NCI-H1105 treated with DMSO at 0.1 percent for 48 hours (cell line): ENCODE data around the gene PLEKHH2.
A peak's percentile ranks its signal among the peaks of the same experiment; 100 is the strongest.
"Not testable (repeated sequence)": the region's sequence is repeated elsewhere in the genome, so short reads cannot be mapped to it uniquely, and the experiment has no call there.

ENCODE experiments used
- DNase-seq: peaks from one replicate; lab custom pipeline; 2025; lab: John Stamatoyannopoulos, UW

Gene PLEKHH2

DNA sequence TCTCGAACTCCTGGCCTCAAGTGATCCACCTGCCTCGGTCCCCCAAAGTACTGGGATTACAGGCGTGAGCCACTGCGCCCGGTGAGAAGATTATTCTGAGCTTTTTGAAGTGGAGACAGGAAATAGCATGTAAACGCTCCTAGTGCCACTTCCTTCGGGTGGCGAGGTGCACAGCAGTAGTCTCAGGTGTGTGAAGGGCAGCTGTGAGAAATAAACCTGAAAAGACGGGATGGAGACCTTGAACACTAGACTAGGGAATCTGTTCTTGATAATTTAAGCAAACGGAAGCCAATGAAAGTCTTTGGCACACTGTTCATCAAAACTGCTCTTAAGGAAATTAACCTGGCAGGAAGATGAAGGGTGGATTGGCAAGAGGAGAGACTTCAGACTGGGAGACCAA lies 439 bp upstream of the PLEKHH2 start:
- DNase-seq: no peak

DNA sequence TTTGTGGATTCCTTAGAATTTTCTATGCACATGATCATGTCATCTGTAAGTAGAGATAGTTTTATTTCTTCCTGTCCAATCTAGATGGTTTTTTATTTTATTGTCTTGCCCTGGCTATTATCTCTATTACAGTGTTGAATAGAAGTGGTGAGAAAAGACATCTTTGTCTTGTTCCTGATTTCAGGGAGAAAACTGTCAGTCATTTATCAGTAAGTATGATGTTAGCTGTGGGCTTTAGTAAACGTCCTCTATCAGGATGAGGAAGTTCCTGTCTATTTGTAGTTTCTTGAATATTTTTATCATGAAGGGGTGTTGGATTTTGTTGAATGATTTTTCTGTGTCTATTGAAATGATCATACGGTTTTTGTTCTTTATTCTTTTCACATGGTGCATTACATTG lies 5.3 kb downstream of the PLEKHH2 start:
- no peak for DNase-seq

DNA sequence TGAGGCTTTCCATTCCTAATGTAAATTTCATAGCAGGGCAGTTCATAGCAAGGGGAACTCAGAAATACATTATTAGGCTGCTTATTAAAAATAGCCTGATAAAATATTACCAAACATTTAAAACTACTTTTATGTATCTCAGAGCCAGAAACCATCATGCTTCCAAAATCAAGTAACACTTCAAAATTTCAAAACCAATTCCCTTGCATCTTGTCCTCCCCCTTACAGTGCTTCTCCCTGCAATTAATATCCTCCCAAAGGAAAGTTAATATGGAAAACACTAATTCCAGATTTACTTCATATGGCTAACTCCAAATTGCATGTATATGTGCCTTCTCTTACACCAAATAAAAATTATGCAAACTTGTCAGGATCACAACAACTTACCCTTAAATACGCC lies 6.6 kb downstream of the PLEKHH2 start:
- DNase-seq: no peak

DNA sequence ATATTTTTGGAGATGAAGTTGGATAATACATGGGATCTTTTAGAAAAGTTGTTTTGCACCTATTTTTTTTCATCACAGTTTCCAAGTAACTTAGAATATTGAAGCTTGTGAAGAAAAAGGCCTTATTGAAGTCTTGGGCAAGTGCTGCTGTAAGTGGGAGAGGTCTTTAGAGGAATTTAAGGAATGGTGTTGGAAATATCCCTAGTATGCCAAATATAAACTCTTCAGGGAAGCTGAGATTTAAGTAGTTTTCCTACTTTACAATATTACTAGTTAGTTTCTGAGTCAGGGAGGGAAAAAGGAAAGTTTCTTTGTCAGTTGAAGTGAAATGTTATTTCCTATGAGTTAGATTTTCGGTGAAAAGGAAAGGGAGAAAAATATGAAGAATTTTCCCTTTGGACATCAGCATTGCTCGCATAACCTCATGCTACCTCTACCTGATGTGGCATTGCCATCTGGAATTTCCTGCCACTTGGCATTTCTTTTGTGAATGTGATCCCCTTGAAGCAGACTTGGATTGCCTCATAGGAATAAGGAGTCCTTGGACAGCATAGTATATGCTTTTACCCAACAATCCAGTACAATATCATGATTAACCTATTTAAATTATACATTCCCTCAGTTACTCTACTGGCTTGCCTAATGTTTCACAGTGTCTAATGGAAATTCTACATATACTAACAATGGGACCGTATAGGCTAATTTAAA lies 12.1 kb downstream of the PLEKHH2 start:
- no peak for DNase-seq

DNA sequence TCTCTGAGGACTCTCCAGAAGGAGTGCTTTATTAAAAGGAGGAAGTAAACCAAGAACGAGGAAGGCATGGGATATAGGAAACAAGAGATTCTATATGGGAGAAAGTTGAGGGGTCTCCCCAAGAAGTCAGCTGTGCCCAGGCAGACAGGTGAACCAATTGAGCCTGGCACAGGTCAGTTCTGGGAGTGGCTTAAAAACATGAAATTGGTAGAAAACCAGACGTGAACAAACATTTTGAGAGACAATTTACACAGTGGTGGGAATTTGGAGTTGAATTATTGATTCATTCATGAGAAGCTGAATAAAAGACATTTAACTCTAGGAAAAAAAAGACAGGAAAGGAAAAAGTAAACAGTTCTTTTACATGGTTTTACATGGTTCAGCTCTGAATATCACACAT lies 16.4 kb downstream of the PLEKHH2 start:
- no peak for DNase-seq

DNA sequence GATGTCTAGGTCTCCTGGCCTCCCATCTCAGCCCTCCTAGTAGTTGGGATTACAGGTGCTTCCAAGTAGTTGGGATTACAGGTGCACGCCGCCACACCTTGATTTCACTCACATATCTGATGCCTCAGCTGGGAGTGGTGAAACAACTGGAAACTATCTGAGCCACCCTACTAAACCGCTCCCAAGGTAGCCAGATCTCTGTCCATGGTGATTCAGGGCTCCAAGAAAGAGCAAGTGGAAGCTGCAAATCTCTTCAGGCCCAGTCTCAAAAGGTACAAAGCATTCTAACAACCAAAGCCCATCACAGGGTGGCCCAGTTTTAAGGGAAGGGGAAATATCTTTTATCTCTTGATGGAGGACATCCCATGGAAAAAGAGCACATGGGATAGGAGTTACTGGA lies 20.2 kb downstream of the PLEKHH2 start:
- no peak for DNase-seq

DNA sequence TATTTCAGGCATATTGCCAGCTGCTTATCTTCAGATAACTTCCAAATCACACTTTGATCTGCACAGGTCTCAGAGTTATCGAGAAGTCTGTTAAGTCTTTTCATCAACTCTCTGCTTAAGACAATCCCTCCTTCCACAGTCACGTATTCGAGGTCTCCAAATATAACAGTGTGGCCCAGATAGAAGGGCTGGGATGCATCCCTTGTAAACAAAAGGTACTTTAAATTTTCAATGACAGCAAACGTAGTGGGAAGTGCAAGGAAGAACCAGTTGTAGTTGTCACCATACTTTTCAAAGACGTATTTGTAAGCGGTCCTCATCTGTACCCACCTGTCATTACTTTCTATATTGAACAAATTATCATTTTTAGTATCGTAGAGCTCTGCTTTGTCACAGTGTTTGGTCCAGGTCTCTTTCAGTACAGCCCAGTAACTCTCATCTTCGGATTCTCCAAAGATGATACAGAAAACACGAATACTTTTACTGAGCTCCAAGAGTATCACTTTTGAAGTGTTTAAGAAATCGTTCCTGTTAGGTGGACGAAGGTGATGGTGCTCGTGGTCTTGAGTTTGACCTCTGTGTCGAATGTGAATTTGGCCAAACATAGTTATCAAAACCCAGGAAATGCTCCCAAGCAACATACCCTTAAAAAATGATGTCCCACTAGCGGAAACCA lies 38.7 kb downstream of the PLEKHH2 start:
- DNase-seq: no peak

DNA sequence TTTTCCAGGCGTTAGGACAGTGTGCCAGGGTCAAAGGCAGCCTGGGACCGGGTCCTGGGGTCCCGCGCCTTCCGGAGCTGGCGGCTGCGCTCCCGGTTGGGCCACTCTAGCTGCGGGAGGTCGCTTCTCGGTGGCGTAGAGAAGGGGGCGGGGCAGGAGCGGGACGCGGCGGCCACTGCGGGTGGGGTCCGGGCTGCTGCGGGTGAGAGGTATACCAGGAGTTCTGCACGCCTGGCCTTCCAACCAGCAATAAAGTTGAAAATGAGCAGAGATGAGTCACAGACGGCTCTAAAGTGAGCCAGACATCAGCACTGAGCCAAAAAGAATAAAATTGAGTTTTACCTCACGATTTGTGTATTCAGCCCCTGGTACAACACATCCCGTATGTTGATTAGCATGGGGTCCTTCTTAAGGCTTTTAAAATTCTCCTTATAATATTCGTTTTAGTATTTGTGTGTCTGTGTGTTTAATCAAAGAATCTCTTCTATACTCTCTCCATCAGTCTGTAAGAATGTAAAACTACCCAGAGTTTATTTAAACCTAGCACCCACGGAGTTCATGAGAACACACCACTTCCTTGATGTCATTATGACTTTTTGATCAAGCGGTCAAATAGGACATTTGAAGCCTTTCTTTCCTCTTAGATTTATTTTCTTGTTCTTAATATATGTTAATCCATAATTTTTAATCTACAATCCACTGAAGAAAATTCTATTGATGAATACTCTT lies 39.4 kb downstream of the PLEKHH2 start, which contains the start of gene C1GALT1C1L:
C1GALT1C1L (minus strand) TSS at position 108 of the 729 bp plus-strand sequence; CDS start at position 1, 107 bp downstream.
- peak; percentile 57 for DNase-seq

DNA sequence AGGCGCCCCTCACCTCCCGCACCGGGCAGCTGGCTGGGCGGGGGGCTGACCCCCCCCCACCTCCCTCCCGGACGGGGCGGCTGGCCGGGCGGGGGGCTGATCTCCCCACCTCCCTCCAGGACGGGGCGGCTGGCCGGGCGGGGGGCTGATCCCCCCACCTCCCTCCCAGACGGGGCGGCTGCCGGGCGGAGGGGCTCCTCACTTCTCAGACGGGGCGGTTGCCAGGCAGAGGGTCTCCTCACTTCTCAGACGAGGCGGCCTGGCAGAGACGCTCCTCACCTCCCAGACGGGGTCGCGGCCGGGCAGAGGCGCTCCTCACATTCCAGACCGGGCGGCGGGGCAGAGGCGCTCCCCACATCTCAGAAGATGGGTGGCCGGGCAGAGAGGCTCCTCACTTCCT lies 40.7 kb downstream of the PLEKHH2 start:
- DNase-seq: not testable (repeated sequence)

DNA sequence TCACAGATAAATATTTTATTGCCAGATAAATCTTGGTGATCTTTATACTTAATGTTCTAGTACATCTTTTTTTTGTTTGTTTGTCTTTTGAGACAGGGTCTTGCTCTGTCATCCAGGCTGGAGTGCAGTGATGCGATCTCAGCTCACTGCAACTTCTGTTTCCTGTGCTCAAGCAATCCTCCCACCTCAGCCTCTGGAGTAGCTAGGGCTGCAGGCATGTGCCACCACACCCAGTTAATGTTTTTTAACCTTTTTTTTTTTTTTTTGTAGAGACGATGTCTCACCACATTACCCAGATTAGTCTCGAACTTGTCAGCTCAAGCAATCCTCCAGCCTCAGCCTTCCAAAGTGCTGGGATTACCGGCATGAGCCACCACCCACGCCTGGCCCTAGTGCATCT lies 48.3 kb downstream of the PLEKHH2 start:
- no peak for DNase-seq

DNA sequence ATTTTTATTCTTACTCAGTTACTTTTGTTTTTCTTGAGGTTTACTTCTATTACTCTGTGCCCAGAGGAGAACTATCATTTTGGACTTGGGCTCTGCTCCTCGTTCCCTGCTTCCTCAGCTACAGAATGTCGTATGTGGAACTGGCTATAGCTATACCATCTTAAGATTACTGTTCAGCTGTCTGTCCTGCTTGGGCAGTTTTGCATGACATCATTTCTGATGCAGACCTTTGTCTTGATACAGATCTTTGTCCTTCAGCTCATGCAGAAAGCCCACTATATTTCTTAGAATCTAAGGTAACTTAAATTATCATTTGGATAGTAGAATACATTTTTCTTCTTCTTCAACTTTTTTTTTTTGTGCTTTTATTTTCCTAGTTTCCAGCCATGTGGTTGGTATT lies 52.9 kb downstream of the PLEKHH2 start:
- no peak for DNase-seq

DNA sequence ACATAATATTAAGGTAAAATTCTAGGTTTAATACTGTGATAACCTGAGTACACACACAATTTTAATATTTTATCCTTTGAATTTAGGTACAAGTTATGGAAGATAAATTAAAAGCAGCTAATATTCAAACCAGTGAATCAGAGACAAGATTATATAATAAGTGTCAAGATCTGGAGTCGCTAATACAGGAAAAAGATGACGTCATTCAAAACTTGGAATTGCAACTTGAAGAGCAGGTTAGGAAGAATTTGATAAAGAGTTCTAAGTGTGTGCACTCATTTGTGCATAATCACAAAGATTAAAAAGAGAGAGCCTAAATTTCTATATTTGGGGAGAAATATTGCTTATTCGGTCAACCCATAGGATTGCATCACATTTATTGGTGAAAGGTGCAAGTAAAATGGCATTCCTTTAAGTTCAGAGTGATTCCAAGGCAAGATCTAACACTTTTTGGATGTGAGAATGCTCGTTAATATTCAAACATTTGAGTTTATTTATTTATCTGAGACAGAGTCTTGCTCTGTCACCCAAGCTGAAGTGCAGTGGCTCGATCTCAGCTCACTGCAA lies 55.5 kb downstream of the PLEKHH2 start:
- no peak for DNase-seq

DNA sequence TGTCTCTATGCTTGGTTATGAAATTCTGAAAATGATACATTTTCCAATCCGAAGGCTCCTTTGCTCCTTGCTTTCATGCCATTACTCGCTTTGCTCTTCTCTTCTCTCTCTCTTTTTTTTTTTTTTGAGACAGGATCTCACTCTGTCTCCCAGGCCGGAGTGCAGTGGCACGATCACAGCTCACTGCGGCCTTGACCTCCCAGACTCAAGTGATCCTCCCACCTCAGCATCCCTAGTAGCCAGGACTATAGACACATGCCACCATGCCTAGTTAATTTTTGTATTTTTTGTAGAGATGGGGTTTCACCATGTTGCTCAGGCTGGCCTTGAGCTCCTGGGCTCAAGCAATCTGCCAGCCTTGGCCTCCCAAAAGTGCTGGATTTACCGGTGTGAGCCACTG lies 61.1 kb downstream of the PLEKHH2 start:
- not testable (repeated sequence) for DNase-seq

DNA sequence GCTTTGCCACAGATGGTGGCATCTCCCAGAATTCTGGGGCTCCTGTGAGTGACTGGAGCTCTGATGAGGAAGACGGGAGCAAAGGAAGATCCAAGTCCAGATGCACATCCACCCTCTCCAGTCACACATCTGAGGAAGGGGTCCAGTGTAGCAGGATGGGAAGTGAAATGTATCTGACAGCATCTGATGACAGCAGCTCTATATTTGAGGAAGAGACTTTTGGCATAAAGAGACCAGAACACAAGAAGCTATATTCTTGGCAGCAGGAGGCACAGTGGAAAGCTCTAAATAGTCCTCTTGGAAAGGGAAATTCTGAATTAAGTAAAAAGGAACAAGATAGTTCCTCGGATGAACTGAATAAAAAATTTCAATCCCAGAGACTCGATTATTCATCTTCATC lies 62.7 kb downstream of the PLEKHH2 start:
- DNase-seq: no peak

DNA sequence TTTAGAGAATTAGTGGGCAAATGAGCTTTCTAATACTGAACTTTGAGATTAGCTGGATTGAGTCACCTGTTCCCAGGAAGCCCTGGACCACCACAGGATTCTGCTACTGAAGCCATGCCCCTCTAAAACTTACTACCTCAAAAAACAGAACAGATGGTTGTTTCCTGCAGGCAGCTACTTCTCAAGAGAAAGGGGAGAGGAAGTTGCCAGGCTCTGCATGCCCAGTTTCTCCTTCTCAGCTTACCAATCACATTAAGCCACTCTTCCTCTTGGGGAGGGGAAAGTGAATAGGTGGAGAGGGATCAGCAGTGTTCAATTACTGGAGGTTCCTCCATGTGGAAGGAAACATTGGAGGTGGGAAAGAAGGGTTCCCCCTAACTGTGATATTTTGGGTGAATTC lies 64.1 kb downstream of the PLEKHH2 start:
- DNase-seq: no peak

DNA sequence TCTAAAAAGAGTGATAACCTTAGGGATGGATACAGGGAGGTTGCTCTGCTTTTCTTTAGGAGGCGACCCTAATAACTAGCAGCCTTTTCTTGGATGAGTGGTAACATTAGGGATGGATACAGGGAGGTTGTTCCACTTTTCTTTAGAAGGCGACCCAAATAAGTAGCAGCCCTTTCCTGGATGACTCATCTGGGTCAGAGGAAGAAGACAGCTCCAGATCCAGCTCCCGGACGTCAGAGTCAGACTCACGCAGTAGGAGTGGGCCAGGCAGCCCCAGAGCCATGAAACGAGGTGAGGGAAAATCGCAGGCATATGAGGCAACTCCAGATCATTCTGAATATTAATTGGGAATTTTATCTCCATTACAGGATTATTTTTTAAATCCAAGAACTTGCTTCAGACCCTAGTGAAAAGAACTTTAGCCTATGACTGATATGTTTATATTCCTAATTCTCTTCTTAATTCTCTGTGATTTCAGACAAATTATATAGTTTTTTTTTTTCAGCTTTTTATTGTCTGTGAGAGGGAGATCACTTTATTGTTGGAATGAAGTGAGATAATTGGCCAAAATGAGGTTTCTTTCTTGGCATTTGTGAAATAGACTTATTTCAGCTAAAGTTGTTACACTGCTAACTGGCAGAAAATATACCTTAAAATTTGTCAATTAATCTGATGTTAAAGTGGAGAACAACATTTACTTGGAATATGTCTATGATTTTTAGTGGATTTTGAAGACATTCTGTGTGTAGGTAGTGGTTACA lies 70.4 kb downstream of the PLEKHH2 start:
- DNase-seq: no peak

DNA sequence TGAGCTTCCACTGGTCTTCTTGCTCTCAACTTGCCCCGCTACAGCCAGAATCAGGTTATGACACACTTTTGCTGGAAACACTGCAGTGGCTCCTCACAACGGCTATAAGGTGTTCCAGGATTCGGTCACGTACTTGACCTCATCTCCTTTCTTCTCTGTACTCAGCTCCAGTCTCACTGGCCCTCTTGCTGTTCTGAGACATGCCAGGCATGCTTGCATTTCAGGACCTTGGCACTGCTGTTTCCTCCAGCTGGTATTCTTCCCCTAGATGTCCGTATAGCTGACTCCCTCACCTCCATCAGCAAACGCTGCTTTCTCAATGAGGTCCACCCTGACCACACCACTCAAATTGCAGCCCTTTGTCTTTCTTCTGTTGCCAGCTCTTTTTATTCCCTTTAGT lies 71.1 kb downstream of the PLEKHH2 start:
- DNase-seq: no peak

DNA sequence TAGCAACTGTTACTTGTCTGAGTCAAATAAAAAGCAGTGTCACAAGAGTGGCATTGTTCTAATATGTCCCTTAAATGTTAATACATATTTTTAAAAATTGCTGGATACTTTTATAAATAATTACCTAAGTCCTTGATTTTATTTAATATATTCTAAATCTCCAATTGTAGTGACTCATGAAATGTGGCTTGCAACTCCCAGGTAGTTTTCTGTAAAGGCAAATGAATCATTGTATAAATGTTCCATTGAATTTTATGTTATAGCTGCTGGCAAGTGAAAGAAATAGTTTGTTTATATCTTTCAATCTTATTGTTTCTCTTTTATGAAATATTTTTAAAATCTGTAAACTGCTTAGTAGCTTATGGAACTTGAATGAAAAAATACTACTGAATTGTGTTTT lies 71.8 kb downstream of the PLEKHH2 start:
- no peak for DNase-seq

DNA sequence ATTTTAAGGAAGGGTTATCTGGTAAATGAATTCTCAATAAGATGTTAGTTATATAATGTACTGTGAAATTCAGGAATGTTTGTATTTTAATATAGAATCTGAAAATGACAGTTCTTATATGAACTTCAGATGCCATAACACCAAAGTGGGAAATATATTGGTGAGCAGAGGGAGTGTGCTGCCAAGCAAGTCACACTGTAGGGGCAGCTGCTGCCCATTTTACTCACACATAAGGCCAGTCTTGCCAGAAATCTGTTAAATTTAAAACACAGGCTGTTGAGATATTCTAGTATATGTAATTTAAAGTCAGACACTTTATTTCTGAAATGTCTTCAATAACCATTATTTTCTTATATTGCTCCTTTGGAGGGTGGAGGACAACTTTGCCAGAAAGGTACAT lies 73.8 kb downstream of the PLEKHH2 start:
- no peak for DNase-seq

DNA sequence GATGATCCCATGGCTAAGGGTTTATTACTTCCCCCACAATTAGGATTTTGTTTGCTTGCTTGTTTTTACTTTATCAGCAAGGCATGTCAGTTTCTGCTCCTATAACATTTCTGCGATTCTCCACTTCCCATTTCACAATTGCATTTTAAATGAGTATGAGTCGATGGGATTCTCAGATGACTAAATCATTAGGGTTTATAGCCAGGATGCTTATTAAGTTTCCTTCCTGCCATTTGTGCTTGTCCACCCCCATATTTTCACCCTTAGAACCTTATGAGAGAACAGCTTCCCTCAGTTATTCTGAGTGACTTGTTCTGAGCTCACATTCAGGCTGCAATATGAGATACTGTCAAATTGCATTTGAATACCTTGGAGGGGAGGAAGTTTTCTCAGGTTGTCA lies 77.1 kb downstream of the PLEKHH2 start:
- no peak for DNase-seq

DNA sequence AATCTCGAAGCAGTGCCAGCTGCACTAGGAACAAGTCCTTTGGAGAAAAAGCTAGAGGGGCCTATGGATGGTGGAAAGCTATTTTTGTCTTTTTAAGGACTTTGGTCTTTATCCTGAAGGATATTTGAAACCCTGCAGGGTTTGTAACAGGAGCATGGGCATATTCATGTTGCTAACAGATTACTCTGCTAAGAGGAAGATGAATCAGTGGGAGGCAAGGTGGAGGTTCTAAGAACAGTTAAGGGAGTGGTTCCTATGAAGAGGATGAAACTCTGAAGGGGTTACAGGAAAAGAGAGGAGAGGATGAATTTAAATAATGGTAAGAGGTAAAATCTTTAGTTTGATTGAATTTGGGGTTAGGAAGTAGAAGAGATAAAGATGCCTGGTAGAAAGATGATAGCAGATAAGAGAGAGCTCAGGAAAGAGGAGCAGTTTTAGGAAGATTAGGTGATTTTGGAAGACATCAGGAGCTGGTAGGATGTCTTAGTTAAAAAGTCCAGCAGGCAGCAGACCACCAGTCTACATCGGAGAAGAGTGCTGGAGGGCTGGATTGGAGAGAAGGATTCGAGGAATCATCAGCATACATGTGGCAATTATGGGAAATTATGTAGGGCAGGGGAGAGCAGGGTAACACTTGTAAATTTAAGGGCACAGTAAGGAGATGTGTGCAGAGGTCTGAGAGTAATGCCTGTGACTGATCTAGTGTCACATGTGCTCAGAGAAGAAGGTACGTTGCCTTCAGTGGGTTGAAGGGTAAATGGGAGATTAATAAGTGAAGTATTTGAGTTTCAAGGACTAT lies 78.4 kb downstream of the PLEKHH2 start:
- no peak for DNase-seq
